Activated T-cell treated with anti-CD3 and anti-CD28 coated beads, Interleukin-2, amount 50 U/mL, for 24 hours (primary cell): ENCODE measurements around the gene EIF5B.
"Not testable (repeated sequence)": the region's sequence is repeated elsewhere in the genome, so short reads cannot be mapped to it uniquely, and the experiment has no call there.

Experiments used
- DNase-seq: peaks from one replicate; pipeline ENCODE4 v3.0.0-alpha.2; 2020
- H3K27ac Mint-ChIP-seq: 2 replicates; pipeline ENCODE4 v1.8.0; 2020; ENCODE audit warnings: mild to moderate bottlenecking, mixed read lengths
- H3K27me3 Mint-ChIP-seq: 2 replicates; pipeline ENCODE4 v1.8.0; 2020; ENCODE audit warnings: mixed read lengths
- H3K36me3 Mint-ChIP-seq: 2 replicates; pipeline ENCODE4 v1.8.0; 2020; ENCODE audit warnings: low read depth, mixed read lengths
- H3K4me1 Mint-ChIP-seq: 2 replicates; pipeline ENCODE4 v1.8.0; 2020; ENCODE audit warnings: low read depth, mixed read lengths
- H3K4me3 Mint-ChIP-seq: 2 replicates; pipeline ENCODE4 v1.8.0; 2020; ENCODE audit warnings: mild to moderate bottlenecking, moderate library complexity, mixed read lengths
- H3K9me3 Mint-ChIP-seq: 2 replicates; pipeline ENCODE4 v1.8.0; 2020; ENCODE audit warnings: mixed read lengths

EIF5B gene

GRCh38 chr2:99337113-99338028, at the start of gene EIF5B:
Gene EIF5B (plus strand): TSS chr2:99337389. CDS start chr2:99337555, 166 bp downstream.
- Mint-ChIP-seq H3K27ac (no peak within 1 kb of the TSS), H3K4me3 (no peak within 1 kb of the TSS), H3K27me3 (no peaks in the 10 kb centered on the region), H3K9me3 (no peaks in the 10 kb centered on the region), H3K4me1 (peaks cover 51% of the 10 kb centered on the region), H3K36me3 (peaks cover 28% of the 10 kb centered on the region)
- peak; percentile 94 for DNase-seq

GRCh38 chr2:99297994-99298393, 39.2 kb upstream of the EIF5B start:
- peaks cover 24% of the 10 kb centered on the region for H3K36me3 Mint-ChIP-seq
- H3K4me1 Mint-ChIP-seq = no peaks in the 10 kb centered on the region
- H3K27ac Mint-ChIP-seq = no peak overlapping the region
- H3K4me3 Mint-ChIP-seq = no peak overlapping the region
- H3K27me3 Mint-ChIP-seq = no peaks in the 10 kb centered on the region
- H3K9me3 Mint-ChIP-seq = peaks cover 2% of the 10 kb centered on the region
- DNase-seq = no peak

GRCh38 chr2:99299580-99299979, 37.6 kb upstream of the EIF5B start:
- Mint-ChIP-seq H3K27me3 (no peaks in the 10 kb centered on the region), H3K27ac (no peak overlapping the region), H3K4me1 (no peaks in the 10 kb centered on the region), H3K9me3 (peaks cover 2% of the 10 kb centered on the region), H3K4me3 (no peak overlapping the region), H3K36me3 (peaks cover 38% of the 10 kb centered on the region)
- DNase-seq = no peak

- H3K36me3 Mint-ChIP-seq = peaks cover 38% of the 10 kb centered on the region
- not testable (repeated sequence) for DNase-seq, H3K4me1 Mint-ChIP-seq, H3K4me3 Mint-ChIP-seq, H3K27ac Mint-ChIP-seq, H3K9me3 Mint-ChIP-seq, H3K27me3 Mint-ChIP-seq
Observed at GRCh38 chr2:99301097-99301496, 36.1 kb upstream of the EIF5B start, which contains the start of gene LYG1. Gene LYG1 (minus strand): TSS chr2:99301197. CDS start chr2:99295670, 5,527 bp downstream.

- no peaks in the 10 kb centered on the region for H3K27me3 Mint-ChIP-seq
- peaks cover 61% of the 10 kb centered on the region for H3K36me3 Mint-ChIP-seq
- H3K9me3 Mint-ChIP-seq = no peaks in the 10 kb centered on the region
- no peaks in the 10 kb centered on the region for H3K4me1 Mint-ChIP-seq
- H3K4me3 Mint-ChIP-seq = no peak overlapping the region
- no peak overlapping the region for H3K27ac Mint-ChIP-seq
- no peak for DNase-seq
Observed at GRCh38 chr2:99317161-99317872, 19.9 kb upstream of the EIF5B start.

- not testable (repeated sequence) for H3K27me3 Mint-ChIP-seq, H3K4me1 Mint-ChIP-seq, H3K9me3 Mint-ChIP-seq, H3K4me3 Mint-ChIP-seq, DNase-seq, H3K27ac Mint-ChIP-seq
- H3K36me3 Mint-ChIP-seq = peaks cover 62% of the 10 kb centered on the region
Observed at GRCh38 chr2:99317873-99318200, 19.4 kb upstream of the EIF5B start.

GRCh38 chr2:99325384-99325783, 11.8 kb upstream of the EIF5B start:
- no peak for DNase-seq
- Mint-ChIP-seq H3K27me3 (no peaks in the 10 kb centered on the region), H3K4me1 (peaks cover 9% of the 10 kb centered on the region), H3K27ac (no peak overlapping the region), H3K4me3 (no peak overlapping the region), H3K36me3 (peaks cover 87% of the 10 kb centered on the region), H3K9me3 (no peaks in the 10 kb centered on the region)

- Mint-ChIP-seq H3K9me3 (no peaks in the 10 kb centered on the region), H3K4me1 (peaks cover 49% of the 10 kb centered on the region), H3K27ac (no peak within 1 kb of the TSS), H3K36me3 (peaks cover 35% of the 10 kb centered on the region), H3K4me3 (no peak within 1 kb of the TSS), H3K27me3 (no peaks in the 10 kb centered on the region)
- DNase-seq = peak; percentile 96
Observed at GRCh38 chr2:99335911-99336803, 1.0 kb upstream of the EIF5B start, which contains the start of gene TXNDC9. Gene TXNDC9 (minus strand): TSS chr2:99336333. CDS start chr2:99333210, 3,123 bp downstream.

GRCh38 chr2:99336804-99337112, 431 bp upstream of the EIF5B start:
- H3K27me3 Mint-ChIP-seq = no peaks in the 10 kb centered on the region
- no peak overlapping the region for H3K4me3 Mint-ChIP-seq
- peaks cover 53% of the 10 kb centered on the region for H3K4me1 Mint-ChIP-seq
- peaks cover 29% of the 10 kb centered on the region for H3K36me3 Mint-ChIP-seq
- DNase-seq = no peak
- no peak overlapping the region for H3K27ac Mint-ChIP-seq
- H3K9me3 Mint-ChIP-seq = no peaks in the 10 kb centered on the region

GRCh38 chr2:99338029-99338585, 918 bp downstream of the EIF5B start:
- H3K27ac Mint-ChIP-seq = no peak overlapping the region
- H3K9me3 Mint-ChIP-seq = no peaks in the 10 kb centered on the region
- H3K4me3 Mint-ChIP-seq = no peak overlapping the region
- H3K27me3 Mint-ChIP-seq = no peaks in the 10 kb centered on the region
- peaks cover 28% of the 10 kb centered on the region for H3K36me3 Mint-ChIP-seq
- no peak for DNase-seq
- H3K4me1 Mint-ChIP-seq = peaks cover 54% of the 10 kb centered on the region

GRCh38 chr2:99340669-99341236, 3.6 kb downstream of the EIF5B start:
- H3K4me1 Mint-ChIP-seq = peaks cover 51% of the 10 kb centered on the region
- peak overlapping the region; percentile 52 for H3K27ac Mint-ChIP-seq
- no peaks in the 10 kb centered on the region for H3K9me3 Mint-ChIP-seq
- H3K4me3 Mint-ChIP-seq = no peak overlapping the region
- H3K36me3 Mint-ChIP-seq = peaks cover 36% of the 10 kb centered on the region
- no peak for DNase-seq
- no peaks in the 10 kb centered on the region for H3K27me3 Mint-ChIP-seq

GRCh38 chr2:99342536-99342935, 5.3 kb downstream of the EIF5B start:
- Mint-ChIP-seq H3K36me3 (peaks cover 45% of the 10 kb centered on the region), H3K27me3 (no peaks in the 10 kb centered on the region), H3K27ac (no peak overlapping the region), H3K4me1 (peaks cover 60% of the 10 kb centered on the region), H3K9me3 (no peaks in the 10 kb centered on the region), H3K4me3 (no peak overlapping the region)
- no peak for DNase-seq

- DNase-seq, H3K4me3 Mint-ChIP-seq, H3K9me3 Mint-ChIP-seq, H3K27me3 Mint-ChIP-seq, H3K27ac Mint-ChIP-seq: not testable (repeated sequence)
- H3K36me3 Mint-ChIP-seq = peaks cover 47% of the 10 kb centered on the region
- peaks cover 73% of the 10 kb centered on the region for H3K4me1 Mint-ChIP-seq
Observed at GRCh38 chr2:99345446-99345845, 8.3 kb downstream of the EIF5B start.

- Mint-ChIP-seq H3K9me3 (no peaks in the 10 kb centered on the region), H3K27me3 (no peaks in the 10 kb centered on the region)
Observed at GRCh38 chr2:99346218-99346617, 9.0 kb downstream of the EIF5B start.

More at GRCh38 chr2:99346218-99346617, 9.0 kb downstream of the EIF5B start:
- Mint-ChIP-seq H3K36me3 (peaks cover 50% of the 10 kb centered on the region), H3K4me3 (no peak overlapping the region), H3K27ac (no peak overlapping the region), H3K4me1 (peaks cover 71% of the 10 kb centered on the region)
- DNase-seq = no peak
